GM13977 (cell line): Measurements from ENCODE around the gene C2CD4A.

Experiments used
- DNase-seq: peaks from one replicate; pipeline ENCODE4 v3.0.0; 2012; ENCODE audit warnings: low spot score
- CTCF ChIP-seq: IDR thresholded peaks from 2 replicates; pipeline ENCODE4 v1.5.1; 2012; ENCODE audit warnings: mild to moderate bottlenecking, control low read depth; ENCODE audit not compliant: insufficient read depth; ENCODE audit errors: extremely low read depth, missing control alignments
- in situ Hi-C: fragments of 300-500 bp; cut with MboI; formaldehyde crosslinking; loops from one replicate; pipeline ENCODE4 v1.12.0; 2022; ENCODE audit warnings: low sequenced_read_pairs, low pct_unique_long_range_greater_than_20kb, mixed read lengths, inconsistent platforms; ENCODE audit not compliant: unreplicated experiment

Gene C2CD4A

GRCh38 chr15:62093809-62094208 is 27.0 kb downstream of the C2CD4A start:
- in situ Hi-C loops, result no loop called here
- no peak for TF ChIP-seq CTCF
- DNase-seq, result no peak

- no peak for TF ChIP-seq CTCF
- DNase-seq, result no peak
- in situ Hi-C loops, result no loop called here
These were observed 27.6 kb downstream of the C2CD4A start for GRCh38 chr15:62094388-62094787.

- TF ChIP-seq CTCF, result no peak
- no peak for DNase-seq
- in situ Hi-C loops, result no loop called here
These were observed 32.4 kb downstream of the C2CD4A start for GRCh38 chr15:62099094-62099601.

GRCh38 chr15:62103431-62103830 is 36.7 kb downstream of the C2CD4A start:
- in situ Hi-C loops, result no loop called here
- no peak for DNase-seq
- no peak for TF ChIP-seq CTCF

GRCh38 chr15:62104401-62104800 is 37.6 kb downstream of the C2CD4A start:
- no peak for TF ChIP-seq CTCF
- in situ Hi-C loops, result no loop called here
- no peak for DNase-seq

GRCh38 chr15:62104846-62105245 is 38.1 kb downstream of the C2CD4A start:
- DNase-seq, result no peak
- TF ChIP-seq CTCF, result no peak

GRCh38 chr15:62105266-62105665 is 38.5 kb downstream of the C2CD4A start:
- in situ Hi-C loops, result no loop called here
- TF ChIP-seq CTCF, result no peak
- DNase-seq, result no peak

More at GRCh38 chr15:62104846-62105245, 38.1 kb downstream of the C2CD4A start:
- in situ Hi-C loops, result no loop called here
